Vagina (tissue), 2 donors: ENCODE measurements around the gene TFF1. TPM values are rescaled to one million over a fixed set of nuclear protein-coding genes. Genes with fewer than 3 reads are reported as not detected.

ENCODE experiments used
- DNase-seq, 2 donors: peaks; one replicate each; pipeline ENCODE4 v3.0.0-alpha.2; 2017; ENCODE audit errors: extremely low spot score in 2 of 2
- H3K27ac ChIP-seq: fragments of 200-600 bp; sonication (generic); one replicate; pipeline ENCODE4 v1.5.1; 2019
- H3K27me3 ChIP-seq: fragments of 200-600 bp; sonication (generic); one replicate; pipeline ENCODE4 v1.5.1; 2019
- H3K36me3 ChIP-seq, 2 donors: fragments of 200-600 bp; sonication (generic); one replicate each; pipeline ENCODE4 v1.5.1; 2017 to 2019
- H3K4me1 ChIP-seq: fragments of 200-600 bp; sonication (generic); one replicate; pipeline ENCODE4 v1.5.1; 2019
- H3K4me3 ChIP-seq, 2 donors: fragments of 200-600 bp; sonication (generic); 1 replicate in 1 of 2; 2 replicates in 1 of 2; pipeline ENCODE4 v1.5.1; 2016 to 2019
- H3K9me3 ChIP-seq: fragments of 200-600 bp; sonication (generic); one replicate; pipeline ENCODE4 v1.5.1; 2019
- CTCF ChIP-seq, 3 experiments: fragments of 450-650 bp in 2 of 3; fragments of 200-600 bp in 1 of 3; sonication (generic) in 1 of 3; IDR thresholded peaks; one replicate each; pipeline ENCODE4 v1.5.1; 2017 to 2019; ENCODE audit warnings: antibody characterized with exemption in 3 of 3, mild to moderate bottlenecking in 2 of 3, moderate library complexity in 2 of 3
- POLR2A ChIP-seq, 2 donors: fragments of 450-650 bp; IDR thresholded peaks; one replicate each; pipeline ENCODE4 v1.6.1; 2017; ENCODE audit warnings: antibody characterized with exemption in 2 of 2, mild to moderate bottlenecking in 2 of 2, moderate library complexity in 2 of 2
- POLR2AphosphoS5 ChIP-seq, 2 donors: sonication (generic); formaldehyde crosslinking; IDR thresholded peaks; one replicate each; pipeline ENCODE4 v1.9.0; 2017; ENCODE audit warnings: antibody characterized with exemption in 2 of 2, mild to moderate bottlenecking in 2 of 2, low read depth in 1 of 2; ENCODE audit not compliant: insufficient read depth in 1 of 2
- intact Hi-C: fragments of 100-400 bp; cut with DNase I; formaldehyde crosslinking; loops from one replicate; pipeline ENCODE4 v1.15.1; 2023
- total RNA-seq: library from RNA; depleted of rRNA; stranded (reverse); fragments of >200 nt; gene quantifications from one replicate; pipeline ENCODE4 v1.2.3, GENCODE V29; 2016

TFF1 gene
- total RNA-seq, 1 donor from 2014 or later, result not detected

GRCh38 chr21:42358261-42358660, 8.1 kb downstream of the TFF1 start:
- TF ChIP-seq CTCF (IDR thresholded peaks at IDR 0.05) (no peak), POLR2A (IDR thresholded peaks at IDR 0.05) (no peak), POLR2AphosphoS5 (IDR thresholded peaks at IDR 0.05; ENCODE audit: insufficient read depth in 1 of 2, low read depth in 1 of 2) (no peak)
- Histone ChIP-seq H3K27me3 (no peaks in the 10 kb centered on the region), H3K36me3 (no peaks in the 10 kb centered on the region), H3K9me3 (no peaks in the 10 kb centered on the region), H3K27ac (no peak overlapping the region), H3K4me3 (no peak overlapping the region), H3K4me1 (no peaks in the 10 kb centered on the region)
- intact Hi-C loops, result no loop called here
- DNase-seq, result no peak

- Histone ChIP-seq H3K27ac (no peak overlapping the region), H3K4me3 (no peak overlapping the region), H3K27me3 (no peaks in the 10 kb centered on the region), H3K9me3 (no peaks in the 10 kb centered on the region), H3K36me3 (no peaks in the 10 kb centered on the region), H3K4me1 (no peaks in the 10 kb centered on the region)
- no peak for DNase-seq
- intact Hi-C loops, result no loop called here
- no peak for TF ChIP-seq POLR2A (IDR thresholded peaks at IDR 0.05)
- no peak for TF ChIP-seq POLR2AphosphoS5 (IDR thresholded peaks at IDR 0.05; ENCODE audit: insufficient read depth in 1 of 2, low read depth in 1 of 2)
- no peak for TF ChIP-seq CTCF (IDR thresholded peaks at IDR 0.05)
Measured at GRCh38 chr21:42357307-42357706, 9.0 kb downstream of the TFF1 start.

DNA sequence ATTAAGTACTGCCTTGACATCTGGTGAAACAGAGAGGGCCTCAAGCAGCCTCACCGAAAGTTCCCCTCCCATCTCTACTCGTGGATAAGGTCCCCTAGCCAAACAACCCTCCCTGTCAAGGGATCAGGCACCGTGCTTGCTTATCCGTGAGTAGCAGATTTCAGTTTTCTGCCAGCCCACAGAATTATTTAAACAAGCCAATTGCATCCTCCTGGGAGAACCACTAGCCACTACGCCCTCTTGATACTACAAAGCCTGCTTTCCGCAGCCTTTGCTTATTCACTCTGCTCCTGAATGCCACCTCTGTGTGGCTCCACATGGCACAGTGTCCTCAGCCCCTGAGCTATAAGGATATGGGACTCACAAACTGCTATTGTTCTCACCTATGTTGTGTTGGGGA, 9.7 kb downstream of the TFF1 start:
- Histone ChIP-seq H3K27ac (no peak overlapping the region), H3K27me3 (no peaks in the 10 kb centered on the region), H3K9me3 (no peaks in the 10 kb centered on the region), H3K36me3 (no peaks in the 10 kb centered on the region), H3K4me3 (no peak overlapping the region), H3K4me1 (no peaks in the 10 kb centered on the region)
- no peak for TF ChIP-seq POLR2A (IDR thresholded peaks at IDR 0.05)
- TF ChIP-seq POLR2AphosphoS5 (IDR thresholded peaks at IDR 0.05; ENCODE audit: insufficient read depth in 1 of 2, low read depth in 1 of 2), result no peak
- no peak for DNase-seq
- intact Hi-C loops, result no loop called here

DNA sequence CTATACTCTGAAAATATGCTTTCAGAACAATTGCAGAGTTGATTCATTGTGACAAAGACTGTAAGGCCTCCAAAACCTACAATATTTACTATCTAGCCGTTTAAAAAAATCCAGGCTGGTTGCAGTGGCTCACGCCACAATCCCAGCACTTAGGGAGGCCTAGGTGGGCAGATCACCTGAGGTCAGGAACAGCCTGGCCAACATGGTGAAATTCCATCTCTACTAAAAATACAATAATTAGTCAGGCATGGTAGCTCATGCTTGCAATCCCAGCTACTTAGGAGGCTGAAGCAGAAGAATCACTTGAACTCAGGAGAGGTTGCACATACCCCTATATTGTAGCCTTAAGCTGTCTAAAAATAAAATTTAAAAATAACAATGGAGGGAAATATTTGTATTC, 10.3 kb downstream of the TFF1 start:
- H3K4me3 ChIP-seq, result no peak overlapping the region
- no peaks in the 10 kb centered on the region for H3K27me3 ChIP-seq
- no peak overlapping the region for H3K27ac ChIP-seq
- no peak for TF ChIP-seq POLR2AphosphoS5 (IDR thresholded peaks at IDR 0.05; ENCODE audit: insufficient read depth in 1 of 2, low read depth in 1 of 2)
- no peak for TF ChIP-seq POLR2A (IDR thresholded peaks at IDR 0.05)
- no peak for TF ChIP-seq CTCF (IDR thresholded peaks at IDR 0.05)
- H3K36me3 ChIP-seq, result no peaks in the 10 kb centered on the region
- no peaks in the 10 kb centered on the region for H3K4me1 ChIP-seq
- no peak for DNase-seq
- intact Hi-C loops, result no loop called here
- H3K9me3 ChIP-seq, result no peaks in the 10 kb centered on the region

DNA sequence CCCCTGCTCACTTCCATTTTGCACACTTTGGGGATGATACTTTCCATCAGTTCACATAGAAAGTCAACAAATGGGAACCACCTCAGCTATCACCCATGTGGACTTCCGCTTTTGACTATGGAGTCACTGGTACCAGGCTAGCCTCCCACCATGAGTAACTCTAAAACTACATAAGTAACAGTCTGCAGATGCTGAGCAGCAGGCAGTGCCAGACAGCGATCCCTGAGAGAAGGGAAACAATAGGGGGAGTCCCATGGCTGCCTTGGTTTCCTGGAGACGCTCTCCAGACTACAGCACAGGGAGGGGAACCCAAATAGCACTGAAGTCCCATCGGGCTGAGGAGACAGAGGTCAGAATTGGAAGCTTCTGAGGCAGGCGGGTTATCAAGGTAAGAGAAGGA, 12.7 kb downstream of the TFF1 start:
- no peaks in the 10 kb centered on the region for H3K27me3 ChIP-seq
- intact Hi-C loops, result no loop called here
- TF ChIP-seq POLR2A (IDR thresholded peaks at IDR 0.05) (no peak), POLR2AphosphoS5 (IDR thresholded peaks at IDR 0.05; ENCODE audit: insufficient read depth in 1 of 2, low read depth in 1 of 2) (no peak)
- no peaks in the 10 kb centered on the region for H3K9me3 ChIP-seq
- no peaks in the 10 kb centered on the region for H3K4me1 ChIP-seq
- H3K27ac ChIP-seq, result no peak overlapping the region
- no peak overlapping the region for H3K4me3 ChIP-seq
- DNase-seq, result no peak
- H3K36me3 ChIP-seq, result no peaks in the 10 kb centered on the region

DNA sequence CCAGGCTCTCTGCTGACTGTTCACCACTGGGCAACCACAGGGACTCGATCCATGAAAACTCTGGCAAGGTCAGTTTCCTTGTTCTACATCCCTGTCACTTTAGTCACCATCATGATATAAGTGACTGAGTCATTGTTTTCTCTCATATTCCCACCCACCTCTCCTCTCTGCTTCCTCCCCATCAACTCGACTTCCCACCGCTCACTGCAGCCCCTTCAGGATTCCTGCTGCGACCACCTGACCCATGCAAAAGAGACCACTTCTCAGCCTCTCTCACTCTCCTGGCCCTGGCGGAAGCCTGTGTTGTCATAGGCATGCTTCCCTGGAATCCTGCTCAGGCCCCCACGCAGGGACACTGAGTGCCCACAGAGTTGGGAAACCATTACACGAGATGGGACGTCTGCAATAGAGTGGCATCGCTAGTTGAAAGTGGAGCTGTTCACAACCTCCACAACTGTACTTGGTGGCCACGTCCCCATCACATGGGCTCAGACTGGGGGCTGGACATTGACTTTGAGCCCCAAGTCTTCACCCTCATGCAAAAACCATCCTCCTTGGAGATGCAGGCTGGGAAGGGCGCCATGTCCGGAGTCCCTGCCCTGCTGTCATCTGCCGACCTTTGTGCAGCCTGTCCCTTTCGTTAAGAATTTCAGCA, 13.8 kb downstream of the TFF1 start:
- Histone ChIP-seq H3K4me1 (no peaks in the 10 kb centered on the region), H3K27me3 (no peaks in the 10 kb centered on the region), H3K9me3 (no peaks in the 10 kb centered on the region), H3K36me3 (no peaks in the 10 kb centered on the region), H3K27ac (no peak overlapping the region), H3K4me3 (no peak overlapping the region)
- DNase-seq, result no peak
- intact Hi-C loops, result no loop called here
- no peak for TF ChIP-seq POLR2AphosphoS5 (IDR thresholded peaks at IDR 0.05; ENCODE audit: insufficient read depth in 1 of 2, low read depth in 1 of 2)
- TF ChIP-seq CTCF (IDR thresholded peaks at IDR 0.05), result no peak
- TF ChIP-seq POLR2A (IDR thresholded peaks at IDR 0.05), result no peak
